Stimulated activated CD4-positive, alpha-beta T cell treated with anti-CD3 and anti-CD28 coated beads, Interleukin-4, amount 100 ng/mL, for 48 hours (primary cell): ENCODE measurements around the gene HM13.
"Not testable (repeated sequence)": the region's sequence is repeated elsewhere in the genome, so short reads cannot be mapped to it uniquely, and the experiment has no call there.

Source experiments
- DNase-seq, 2 donors: peaks; one replicate each; pipeline ENCODE4 v3.0.0-alpha.2; 2020; ENCODE audit warnings: low read depth in 2 of 2

The HM13 gene, protein sequence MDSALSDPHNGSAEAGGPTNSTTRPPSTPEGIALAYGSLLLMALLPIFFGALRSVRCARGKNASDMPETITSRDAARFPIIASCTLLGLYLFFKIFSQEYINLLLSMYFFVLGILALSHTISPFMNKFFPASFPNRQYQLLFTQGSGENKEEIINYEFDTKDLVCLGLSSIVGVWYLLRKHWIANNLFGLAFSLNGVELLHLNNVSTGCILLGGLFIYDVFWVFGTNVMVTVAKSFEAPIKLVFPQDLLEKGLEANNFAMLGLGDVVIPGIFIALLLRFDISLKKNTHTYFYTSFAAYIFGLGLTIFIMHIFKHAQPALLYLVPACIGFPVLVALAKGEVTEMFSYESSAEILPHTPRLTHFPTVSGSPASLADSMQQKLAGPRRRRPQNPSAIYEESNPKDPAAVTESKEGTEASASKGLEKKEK

DNA sequence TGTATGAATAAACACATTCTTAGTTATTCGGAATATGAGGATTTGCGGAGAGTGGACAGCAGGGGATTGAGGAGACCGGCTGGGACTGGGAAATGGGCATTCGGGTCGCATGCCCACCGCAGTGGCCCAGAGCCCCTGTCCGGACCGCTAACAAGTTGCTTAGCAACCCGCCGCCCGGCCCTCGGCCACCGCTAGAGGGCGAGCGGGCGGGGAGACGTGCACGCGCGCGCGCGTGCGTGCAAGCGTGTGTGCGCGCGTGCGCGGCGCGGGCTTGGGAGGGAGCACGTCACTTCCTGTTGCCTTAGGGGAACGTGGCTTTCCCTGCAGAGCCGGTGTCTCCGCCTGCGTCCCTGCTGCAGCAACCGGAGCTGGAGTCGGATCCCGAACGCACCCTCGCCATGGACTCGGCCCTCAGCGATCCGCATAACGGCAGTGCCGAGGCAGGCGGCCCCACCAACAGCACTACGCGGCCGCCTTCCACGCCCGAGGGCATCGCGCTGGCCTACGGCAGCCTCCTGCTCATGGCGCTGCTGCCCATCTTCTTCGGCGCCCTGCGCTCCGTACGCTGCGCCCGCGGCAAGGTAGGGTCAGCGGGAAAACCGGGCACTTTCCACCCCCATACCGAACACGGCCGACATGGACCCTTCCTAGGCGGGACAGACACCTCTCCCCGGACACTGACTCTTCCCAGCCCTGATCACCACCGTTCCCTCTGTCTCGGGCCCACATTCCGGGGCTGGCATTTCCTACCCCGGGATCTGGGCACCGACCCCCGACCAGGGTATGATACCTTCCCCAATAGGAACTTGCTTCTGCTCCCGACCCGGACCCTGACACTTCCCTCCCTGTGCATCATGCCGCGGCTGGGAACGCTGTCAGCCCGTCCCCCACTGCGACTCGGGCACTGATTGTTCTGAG is at the start of gene HM13:
HM13 (plus strand) TSS at position 289 of the 918 bp plus-strand sequence; CDS start at position 399, 110 bp downstream.
- DNase-seq, result peak; percentile 83 to 84

DNA sequence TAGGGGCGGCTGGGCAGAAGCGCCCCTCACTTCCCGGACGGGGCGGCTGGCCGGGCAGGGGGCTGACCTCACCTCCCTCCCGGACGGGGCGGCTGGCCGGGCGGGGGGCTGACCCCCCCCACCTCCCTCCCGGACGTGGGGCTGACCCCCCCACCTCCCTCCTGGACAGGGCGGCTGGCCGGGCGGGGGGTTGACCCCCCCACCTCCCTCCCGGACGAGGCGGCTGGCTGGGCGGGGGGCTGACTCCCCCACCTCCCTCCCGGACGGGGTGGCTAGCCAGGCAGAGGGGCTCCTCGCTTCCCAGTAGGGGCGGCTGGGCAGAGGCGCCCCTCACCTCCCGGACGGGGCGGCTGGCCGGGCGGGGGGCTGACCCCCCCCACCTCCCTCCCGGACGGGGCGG is 43.3 kb upstream of the HM13 start:
- not testable (repeated sequence) for DNase-seq

DNA sequence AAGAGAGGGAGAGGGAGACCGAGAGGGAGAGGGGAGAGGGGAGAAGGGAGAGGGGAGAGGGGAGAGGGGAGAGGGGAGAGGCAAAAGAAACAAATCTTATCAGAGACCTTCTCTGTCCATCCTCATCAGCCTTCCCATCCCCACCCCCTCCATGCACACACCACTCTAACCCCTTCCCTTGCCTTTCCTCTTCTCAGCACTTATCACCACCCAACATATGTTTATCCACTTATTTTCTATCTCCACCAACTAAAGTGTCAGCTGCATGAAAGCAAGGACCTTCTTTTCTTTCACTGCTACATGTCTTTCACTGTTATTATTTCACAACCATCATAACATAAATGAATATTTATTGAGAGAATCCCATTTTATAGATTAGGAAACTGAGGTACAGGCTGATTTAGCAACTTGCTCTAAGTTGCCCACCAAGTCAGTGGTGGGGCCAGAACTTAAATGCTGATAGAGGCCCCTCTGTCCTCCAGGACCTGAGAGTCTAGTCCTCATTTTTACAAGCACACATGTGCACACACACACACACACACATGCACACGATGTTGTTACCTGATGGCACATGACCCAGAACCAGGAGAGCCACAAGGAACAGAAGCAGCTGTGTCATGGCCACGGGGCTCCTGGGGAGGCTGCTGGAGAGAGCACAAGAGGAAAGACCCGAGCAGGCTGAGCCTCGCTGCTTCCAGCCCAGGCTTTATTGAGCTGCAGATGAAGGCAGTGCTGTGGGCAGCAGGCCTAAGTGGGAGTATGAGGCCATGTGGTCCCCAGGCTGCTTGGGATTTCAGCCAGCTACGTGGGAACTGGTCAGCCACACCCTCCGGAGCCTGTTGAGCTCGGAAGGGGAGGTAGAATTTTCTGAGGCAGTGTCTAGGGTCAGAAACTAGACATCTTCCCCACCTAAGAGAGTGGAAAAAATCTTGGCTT is 41.6 kb upstream of the HM13 start:
- DNase-seq, result no peak

DNA sequence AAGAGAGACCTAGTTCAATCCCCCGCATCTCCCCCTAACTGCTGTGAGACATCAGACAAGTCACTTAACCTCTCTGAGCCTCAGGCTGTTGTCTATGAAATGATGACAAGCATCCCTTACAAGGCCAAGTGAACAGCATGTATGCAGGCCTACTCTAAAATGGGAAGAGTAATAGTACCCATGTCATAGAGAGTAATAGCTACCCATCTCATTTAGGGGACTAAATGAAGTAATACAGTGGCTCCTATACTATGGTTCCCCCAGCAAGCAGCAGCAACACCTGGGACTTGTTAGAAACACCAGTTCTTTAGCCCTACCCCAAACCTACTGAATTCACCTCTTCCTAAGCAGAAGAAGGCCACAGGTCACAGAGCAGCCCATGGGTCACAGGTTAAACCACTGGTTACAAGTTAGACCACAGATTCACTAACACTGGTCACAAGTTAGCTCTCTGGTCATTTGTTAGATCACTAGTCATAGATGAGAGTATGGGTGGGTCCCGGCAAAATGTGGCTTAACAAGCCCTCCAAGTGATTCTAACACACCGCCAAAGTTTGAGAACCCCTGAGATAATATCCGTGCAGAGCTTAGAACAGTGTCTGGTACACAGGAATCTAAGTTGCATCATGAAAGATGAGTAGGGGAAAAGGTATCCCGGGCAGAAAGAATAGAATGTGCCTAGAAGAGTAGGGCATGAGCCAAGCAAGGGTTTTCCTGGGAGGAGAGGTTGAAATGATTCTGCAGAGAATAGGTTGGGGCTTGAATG is 40.7 kb upstream of the HM13 start:
- no peak for DNase-seq

DNA sequence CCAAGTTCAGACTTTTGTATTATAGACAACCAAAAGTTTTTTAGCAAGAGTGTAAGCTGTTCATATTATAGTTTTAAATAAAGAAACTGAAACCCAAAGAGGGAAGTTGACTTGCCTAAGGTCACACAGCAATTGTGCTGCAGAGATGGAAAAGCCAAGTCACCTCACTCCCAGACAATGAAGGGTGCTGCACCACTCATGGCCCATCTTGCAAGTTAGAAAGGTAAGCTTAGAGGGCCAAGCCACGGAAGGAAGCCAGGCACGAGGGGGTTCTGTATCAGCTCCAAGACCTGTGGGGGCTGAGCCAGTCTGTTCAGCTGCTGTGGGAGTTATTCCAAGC is 40.2 kb upstream of the HM13 start:
- DNase-seq, result no peak

DNA sequence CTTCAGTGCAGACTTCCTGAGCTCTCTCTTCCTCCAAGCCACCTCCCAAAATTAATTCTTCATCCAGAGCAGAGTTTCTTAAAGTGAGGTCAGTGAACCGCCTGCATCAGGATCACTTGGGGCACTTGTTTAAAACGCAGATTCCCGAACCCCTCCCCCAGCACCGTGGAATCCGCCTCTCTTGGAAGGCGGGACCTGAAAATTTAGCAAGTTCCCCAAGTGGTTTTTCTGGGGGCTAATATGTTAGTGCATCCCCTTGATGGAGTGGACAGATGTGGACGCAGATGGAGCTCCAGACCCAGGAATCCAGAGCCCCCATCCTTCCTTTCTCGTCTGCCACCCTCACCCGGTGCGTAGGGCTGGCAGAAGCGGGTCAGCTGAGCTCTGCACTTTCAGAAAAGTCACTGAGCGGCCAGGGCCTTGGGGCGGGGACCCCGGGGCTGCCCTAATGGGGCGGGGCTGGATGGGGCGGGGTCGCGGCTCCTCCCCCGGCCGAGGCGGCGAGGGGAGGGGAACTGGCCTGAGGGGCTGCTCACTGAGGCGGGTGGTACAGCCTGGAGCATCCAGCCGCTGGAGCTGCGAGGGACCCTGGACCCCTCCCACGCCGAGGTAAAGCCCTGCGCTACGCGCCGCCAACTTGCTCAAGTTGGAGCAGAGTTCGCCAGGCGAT is 39.3 kb upstream of the HM13 start, which contains the start of the genes DEFB124 and REM1:
DEFB124 (minus strand) TSS at position 370 of the 670 bp plus-strand sequence. CDS start 2,114 bp downstream, outside the sequence.
REM1 (plus strand) TSS at position 531 of the 670 bp plus-strand sequence. CDS start 1,158 bp downstream, outside the sequence.
- no peak for DNase-seq

DNA sequence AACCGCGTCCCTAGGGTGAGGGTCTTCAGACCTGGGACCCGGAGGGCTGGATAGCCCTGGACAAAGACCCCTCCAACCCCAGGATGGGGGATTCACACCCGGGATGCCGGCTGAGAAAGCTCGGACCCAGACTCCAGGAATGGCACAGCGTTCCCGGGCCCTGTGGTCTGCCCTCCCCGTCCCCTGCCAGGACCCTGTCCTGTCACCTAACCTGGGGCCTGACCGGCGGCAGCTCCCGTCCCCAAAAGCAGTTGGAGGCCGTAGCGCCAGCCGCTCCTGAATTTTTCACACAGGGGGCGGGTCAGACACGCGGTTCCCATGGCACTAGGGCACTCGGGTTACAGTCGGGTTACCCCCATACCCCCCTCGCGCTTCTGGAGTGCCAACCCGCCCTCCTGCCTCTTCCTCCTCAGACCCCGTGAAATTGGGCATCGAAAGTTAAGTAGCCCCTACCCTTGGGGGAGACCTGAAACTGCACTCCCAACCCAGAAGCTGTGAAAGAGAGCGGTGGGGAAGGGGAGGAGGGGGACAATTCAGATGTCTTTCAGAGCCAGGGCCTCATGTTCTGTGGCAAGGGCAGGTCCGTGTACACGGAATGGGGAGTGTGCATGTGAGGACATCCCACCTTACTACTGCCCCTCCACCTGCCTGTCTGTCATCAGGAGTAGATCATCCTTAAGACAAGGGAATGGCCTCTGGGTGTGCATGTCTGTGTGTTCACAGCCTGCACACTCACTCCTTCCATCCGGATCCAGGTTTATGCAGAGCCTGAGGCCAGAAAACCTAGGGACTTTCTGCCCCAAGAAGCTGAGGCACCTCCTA is 38.6 kb upstream of the HM13 start:
- DNase-seq, result no peak

DNA sequence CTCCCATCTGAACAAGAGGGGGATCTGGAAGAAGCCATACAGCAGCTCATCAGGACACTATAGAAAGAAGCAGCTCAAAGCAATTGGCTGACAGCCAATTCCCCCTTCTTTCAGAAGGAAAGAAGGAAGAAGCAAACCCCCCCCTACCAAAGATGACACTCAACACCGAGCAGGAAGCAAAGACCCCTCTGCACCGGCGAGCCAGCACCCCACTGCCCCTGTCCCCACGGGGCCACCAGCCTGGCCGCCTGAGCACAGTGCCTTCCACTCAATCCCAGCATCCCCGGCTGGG is 38.0 kb upstream of the HM13 start:
- no peak for DNase-seq

DNA sequence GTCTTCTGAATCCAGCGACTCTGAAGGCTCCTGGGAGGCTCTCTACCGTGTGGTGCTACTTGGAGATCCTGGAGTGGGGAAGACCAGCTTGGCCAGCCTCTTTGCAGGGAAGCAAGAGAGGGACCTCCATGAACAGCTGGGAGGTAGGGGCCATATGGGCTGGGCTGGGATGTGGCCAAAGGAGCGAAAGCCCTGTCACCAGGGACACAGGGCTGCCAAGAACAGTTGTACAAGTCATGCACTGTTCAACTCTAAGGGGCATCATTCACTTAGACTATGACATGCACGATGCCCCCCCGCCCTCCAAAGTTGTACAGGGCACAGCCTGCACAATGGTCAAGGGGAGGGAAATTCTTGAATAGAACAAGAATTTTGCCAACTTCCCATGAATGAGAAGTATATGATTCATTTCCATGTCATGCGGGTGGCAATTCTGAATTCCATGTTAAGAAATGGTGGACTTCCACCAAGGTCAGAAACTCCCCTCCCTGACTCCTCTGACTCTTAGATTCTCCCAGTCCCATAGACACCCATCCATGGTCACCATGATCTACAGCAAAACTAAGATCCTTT is 37.5 kb upstream of the HM13 start:
- DNase-seq, result no peak

DNA sequence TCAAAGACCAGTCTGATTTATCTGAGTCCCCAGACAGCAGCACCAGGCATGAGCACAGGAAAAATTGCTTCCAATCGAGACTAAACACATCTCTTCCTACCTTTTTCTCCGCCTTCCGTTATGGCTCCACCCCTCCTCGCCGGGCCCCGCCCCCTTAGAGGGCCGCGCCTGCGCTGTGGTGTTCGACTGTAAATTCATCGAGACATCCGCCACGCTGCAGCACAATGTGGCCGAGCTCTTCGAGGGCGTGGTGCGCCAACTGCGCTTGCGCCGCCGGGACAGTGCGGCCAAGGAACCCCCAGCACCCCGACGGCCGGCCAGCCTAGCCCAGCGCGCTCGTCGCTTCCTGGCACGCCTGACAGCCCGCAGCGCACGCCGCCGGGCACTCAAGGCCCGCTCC is 30.2 kb upstream of the HM13 start:
- peak in 1 of 2 donors; percentile 12 for DNase-seq

DNA sequence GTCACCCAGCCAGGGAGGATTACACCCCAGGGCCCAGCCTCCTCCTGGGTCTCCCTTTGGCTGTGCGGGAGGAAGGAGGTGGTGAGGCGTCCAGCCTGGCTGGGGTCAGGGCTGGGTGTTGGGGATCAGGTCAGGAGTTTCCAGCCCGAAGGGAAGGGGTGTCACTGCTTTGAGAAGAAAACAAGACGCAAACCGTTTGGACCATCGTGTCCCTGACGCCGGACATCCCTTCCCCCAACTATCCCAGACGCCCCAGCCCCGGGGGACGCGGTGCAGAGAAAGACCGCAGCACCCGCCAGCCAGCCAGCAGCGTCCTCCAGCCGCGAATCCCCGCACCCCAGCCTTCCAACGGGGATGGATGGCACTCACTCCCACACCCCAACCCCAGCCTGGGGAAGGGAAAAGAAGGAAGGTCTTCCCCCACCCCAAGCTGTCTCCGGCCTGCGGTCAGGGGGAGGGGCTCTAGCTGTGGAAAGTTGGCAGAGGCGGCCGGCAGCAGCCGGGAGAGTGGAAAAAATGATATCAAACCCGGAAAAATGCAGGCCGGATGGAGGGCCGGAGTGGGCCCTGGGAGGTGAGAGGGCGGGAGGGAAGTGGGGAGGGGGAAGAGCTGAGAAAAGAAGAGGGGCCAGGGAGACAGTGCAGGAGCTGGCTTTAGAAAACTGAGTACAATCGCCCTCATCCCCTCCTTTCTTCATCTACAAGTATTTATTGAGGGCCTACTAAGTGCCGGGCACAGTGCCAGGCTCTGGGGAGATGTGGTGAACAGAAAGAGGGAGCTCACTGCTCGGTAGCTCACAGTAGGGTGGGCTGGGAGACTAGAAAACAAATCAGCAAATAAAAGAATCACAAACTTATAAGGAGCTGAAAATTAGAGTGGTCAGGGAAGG is 28.5 kb upstream of the HM13 start:
- no peak for DNase-seq

DNA sequence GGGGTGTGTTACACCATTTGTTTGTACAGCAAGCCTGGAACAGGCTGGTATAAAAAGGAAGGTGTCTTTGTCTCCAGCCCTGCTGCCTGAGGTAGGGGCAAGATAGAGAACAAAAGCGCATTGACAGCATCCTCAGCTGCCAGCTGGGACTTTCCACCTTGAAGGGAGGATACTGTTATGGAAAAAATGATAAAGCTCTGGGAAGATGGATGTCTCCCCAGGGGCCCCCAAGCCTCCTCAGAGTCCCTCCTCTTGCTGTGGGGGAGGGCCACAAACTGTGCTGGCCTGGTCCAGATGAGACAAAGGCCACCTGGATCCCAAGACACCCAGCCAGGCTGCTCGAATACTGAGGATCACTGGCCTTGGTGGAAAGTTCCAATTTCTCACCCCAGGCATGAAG is 26.1 kb upstream of the HM13 start:
- DNase-seq, result no peak

DNA sequence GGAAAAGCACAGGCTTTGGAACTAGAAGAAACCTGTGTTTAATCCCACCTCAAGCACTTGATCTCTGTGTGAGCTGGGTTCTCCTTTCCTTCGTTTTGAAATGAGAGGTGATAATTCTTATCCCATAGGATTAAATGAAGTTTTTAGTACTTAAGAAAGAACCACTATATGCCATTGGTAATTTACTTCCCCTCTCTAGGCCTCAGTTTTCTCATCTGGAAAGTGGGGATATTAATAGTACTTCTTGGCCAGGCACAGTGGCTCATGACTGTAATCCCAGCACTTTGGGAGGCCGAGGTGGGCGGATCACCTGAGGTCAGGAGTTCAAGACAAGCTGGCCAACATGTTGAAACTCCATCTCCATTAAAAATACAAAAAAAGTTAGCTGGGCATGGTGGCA is 25.1 kb upstream of the HM13 start:
- DNase-seq, result no peak

DNA sequence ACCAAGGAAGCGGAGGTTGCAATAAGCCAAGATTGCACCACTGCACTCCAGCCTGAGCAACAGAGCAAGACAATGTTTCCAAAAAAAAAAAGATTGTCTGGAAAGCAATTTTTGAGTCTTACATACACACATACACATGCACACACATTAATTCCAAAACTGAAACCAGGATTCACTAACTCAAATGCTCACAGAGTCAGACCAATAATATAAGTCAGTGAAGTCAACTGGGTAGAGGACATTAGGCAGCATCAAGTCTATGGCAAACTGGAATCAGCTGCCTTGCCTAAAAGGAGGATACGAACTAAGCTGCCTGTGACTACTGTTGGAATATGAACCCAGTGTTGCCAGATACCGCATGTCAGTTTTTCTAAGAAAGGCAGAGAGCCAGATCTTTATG is 23.5 kb upstream of the HM13 start:
- no peak for DNase-seq

DNA sequence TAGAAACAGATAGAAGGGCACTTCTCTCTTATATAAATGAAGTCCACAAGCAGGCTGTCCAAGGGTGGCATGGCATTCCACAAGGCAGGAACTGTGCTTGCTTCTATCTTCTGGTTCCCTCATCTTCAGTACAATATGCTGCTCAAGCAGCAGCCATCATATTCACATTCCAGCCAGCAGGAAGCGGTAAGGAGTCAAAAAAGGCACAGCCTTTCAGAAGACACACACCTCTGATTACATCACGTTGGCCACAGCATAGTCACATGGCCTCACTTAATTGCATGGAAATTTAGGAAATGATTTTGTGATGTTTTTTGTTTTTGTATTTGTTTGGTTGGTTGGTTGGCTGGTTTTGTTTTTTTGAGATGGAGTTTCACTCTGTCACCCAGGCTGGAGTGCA is 20.1 kb upstream of the HM13 start:
- DNase-seq, result no peak

DNA sequence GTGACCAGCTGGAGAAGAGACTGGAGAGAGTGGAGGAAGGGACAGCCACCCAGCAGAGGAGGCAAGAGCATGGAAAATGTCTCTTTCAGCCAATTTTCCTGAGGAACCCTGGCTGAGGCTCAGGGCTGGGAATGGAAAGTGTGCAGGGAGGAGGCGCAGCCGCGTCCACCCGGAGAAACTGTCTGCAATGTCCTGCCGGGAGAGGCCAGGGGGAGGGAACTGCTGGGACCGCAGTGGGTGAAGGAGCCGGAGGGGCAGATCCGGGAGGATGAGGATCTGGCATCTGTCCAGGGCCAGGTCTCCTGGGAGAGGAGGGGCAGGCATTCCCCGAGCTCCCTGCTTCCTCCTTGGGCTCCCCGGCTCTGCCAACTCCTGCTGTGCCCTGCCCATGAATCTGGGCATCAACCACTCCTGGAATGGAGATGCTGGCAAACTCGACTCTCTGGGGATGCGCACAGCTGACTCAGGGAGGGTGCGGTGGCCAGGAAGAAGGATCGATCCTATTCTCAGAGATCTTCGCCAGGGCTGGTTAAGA is 17.4 kb upstream of the HM13 start:
- no peak for DNase-seq

DNA sequence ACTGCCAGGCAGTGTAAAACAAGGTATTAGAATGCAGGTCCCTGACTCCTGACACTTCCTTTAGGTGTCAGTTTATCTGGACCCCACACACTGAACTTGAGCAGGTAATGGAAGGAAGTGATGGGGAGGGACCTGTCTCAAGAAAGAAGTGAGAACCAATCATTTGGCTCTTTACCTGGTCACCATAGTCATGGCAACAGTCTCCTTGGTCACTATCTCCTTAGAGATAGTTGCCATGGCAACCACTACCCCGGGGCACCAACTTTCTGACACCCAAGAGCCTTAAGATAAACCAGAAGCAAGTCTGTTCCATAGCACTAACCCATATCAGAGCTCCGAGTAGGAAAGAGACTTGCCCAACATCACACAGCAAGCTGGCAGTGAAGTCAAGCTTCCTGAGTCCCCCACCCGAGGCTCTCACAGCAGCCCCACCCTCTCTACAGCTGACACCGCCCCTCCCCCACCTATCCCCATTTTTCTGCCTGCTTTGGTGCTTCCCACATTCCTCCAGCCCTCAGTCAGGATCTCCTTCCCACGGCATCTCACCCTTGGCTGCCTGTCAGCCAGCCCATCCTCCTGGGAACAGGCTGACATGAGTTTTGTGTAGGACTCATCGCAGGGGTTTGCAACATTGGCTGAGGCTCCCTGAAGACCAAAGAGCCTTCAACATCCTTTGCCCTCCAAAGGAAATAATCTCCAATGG is 16.3 kb upstream of the HM13 start:
- no peak for DNase-seq
